ENCODE data around the gene PLIN3.

DNA sequence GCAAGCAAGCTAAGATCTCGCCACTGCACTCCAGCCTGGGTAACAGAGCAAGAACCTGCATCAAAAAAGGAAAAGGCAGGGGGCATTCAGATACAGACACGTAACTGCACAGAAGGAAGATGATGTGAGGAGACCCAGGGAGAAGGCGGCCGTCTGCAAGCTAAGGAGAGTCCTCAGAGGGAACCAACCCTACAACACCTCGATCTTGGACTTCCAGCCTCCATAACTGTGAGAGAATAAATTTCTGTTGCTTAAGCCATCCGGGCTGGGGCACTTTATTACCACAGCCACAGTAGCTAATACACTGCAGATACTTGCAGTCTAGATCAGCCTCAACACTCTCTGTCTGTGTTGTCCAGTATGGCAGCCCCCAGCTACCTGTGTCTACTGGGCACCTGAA lies 43.9 kb downstream of the PLIN3 start:
- no peak for TF ChIP-seq CTCF (IDR thresholded peaks at IDR 0.05)
- TF ChIP-seq POLR2A (IDR thresholded peaks at IDR 0.05) = no peak

Data from esophagus squamous epithelium (tissue), 4 donors.